ENCODE results near the gene TGM6.

TGM6 gene

GRCh38 chr20:2380601-2381000, at the start of gene TGM6:
TSS of gene TGM6 (plus strand) at chr20:2380901. CDS start at chr20:2380969, 68 bp downstream.
- no peak for DNase-seq (ENCODE audit: low spot score)

GRCh38 chr20:2331106-2331505, 49.6 kb upstream of the TGM6 start:
- DNase-seq (ENCODE audit: low spot score) = no peak

DNA sequence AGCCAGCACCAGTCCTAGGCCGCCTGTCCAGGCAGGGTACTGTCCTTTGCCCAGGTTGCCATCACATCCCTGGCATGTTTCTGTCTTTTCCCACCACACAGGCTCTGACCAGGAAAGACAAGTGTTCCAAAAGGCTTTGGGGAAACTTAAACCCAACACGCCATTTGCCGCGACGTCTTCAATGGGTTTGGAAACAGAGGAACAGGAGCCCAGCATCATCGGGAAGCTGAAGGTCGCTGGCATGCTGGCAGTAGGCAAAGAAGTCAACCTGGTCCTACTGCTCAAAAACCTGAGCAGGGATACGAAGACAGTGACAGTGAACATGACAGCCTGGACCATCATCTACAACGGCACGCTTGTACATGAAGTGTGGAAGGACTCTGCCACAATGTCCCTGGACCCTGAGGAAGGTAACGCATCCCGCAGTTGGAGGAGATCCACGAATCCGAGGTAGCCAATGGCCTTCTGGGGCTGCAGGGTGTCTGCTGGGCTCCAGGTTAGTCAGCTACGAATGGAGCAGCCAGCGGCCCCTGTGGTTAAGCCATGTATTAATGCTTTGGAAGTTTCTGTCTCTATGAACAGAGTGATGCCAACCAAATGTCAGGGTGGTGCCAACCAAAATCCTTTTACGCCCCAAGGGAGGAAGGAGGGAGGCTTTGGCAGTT, 48.7 kb upstream of the TGM6 start:
- no peak for DNase-seq (ENCODE audit: low spot score)

- no peak for DNase-seq (ENCODE audit: low spot score)
Measured at GRCh38 chr20:2332711-2333110, 48.0 kb upstream of the TGM6 start.

DNA sequence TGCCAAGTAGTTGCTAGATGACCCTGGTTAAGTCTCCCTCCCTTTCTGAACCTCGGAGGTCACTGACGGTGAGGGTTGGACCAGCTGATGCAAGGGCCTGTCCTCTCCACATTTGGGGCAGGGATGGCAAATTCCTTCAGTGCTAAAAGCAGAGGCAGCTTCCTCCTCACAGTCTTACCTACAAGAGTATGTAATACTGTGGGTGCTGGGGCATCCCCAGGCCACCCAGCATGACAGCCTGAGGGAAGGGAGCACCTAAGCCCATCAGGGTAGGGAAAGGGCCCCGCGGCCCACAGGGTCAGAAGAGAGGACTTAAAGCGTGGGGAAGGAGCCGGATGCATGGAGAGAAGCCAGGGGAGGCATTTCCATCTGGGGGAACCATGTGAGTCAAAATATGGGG, 46.9 kb upstream of the TGM6 start:
- no peak for DNase-seq (ENCODE audit: low spot score)

- no peak for DNase-seq (ENCODE audit: low spot score)
Measured at GRCh38 chr20:2335096-2335870, 45.4 kb upstream of the TGM6 start.

- no peak for DNase-seq (ENCODE audit: low spot score)
Measured at GRCh38 chr20:2336471-2336870, 44.2 kb upstream of the TGM6 start.

GRCh38 chr20:2337142-2337541, 43.6 kb upstream of the TGM6 start:
- DNase-seq (ENCODE audit: low spot score) = no peak

DNA sequence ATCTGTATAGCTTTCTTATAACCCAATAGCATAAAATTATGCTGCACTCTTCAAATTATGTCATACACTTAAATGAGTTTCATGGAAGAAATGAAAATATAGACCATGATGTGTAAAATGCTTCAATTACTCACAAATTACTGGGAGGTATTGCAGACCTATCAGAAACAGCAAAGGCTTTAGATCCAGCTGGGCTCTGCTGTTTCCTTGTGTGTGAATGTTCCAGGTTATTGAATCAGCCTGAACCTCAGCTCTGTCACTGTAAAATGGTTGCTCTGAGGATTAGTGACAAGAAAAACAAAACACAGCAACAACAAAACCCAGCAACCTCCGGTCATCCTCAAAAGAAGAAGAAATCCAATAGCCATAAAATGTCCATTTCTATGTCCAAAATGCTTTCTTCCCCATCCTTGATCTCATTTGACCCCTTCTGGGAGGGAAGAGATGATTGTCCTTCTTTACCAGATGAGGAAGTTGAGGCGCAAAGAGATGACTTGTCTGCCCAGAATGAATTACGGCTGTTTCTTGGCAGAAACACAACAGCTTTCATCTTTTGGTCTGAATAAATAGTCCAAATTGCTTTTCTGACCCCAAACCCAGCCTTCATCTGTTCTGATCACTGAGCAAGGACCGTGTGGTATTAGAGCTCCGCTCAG, 42.2 kb upstream of the TGM6 start:
- DNase-seq (ENCODE audit: low spot score) = no peak

DNA sequence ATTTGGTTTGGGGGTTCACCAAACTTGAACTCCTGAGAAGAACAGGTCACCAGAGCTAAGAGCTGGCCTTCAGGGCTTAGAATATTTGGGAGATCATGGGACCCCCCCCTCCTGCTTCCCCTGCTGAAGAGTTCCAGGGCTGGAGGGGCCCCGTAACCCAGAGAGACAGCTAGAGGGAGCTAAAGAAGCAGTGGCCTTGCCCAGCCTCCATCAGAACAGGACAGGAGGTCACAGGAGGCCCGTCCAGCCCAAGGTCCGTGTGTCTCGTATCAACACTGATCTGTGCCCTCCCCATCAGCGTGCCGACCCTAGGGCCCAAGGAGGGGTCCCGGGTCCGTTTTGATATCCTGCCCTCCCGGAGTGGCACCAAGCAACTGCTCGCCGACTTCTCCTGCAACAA, 40.6 kb upstream of the TGM6 start:
- no peak for DNase-seq (ENCODE audit: low spot score)

DNA sequence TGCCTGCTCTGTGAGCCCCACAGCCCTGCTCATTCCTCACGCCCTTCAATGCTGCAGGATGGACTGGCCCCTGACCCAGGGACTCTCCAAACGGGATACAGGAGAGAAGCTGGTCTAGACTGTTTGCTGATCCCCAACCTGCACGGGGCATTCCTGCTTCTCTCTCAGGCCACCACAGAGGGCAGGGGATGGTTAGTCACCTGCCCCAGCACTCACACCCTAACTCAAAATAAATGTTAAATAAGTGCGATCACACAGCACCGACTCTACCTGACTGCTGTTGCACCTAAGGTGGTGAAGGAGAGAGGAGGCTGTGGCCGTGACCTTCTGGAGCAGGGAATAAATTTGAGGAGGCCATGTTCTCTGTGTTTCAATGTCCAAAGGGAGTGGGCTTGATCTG, 39.9 kb upstream of the TGM6 start:
- DNase-seq (ENCODE audit: low spot score) = no peak

DNA sequence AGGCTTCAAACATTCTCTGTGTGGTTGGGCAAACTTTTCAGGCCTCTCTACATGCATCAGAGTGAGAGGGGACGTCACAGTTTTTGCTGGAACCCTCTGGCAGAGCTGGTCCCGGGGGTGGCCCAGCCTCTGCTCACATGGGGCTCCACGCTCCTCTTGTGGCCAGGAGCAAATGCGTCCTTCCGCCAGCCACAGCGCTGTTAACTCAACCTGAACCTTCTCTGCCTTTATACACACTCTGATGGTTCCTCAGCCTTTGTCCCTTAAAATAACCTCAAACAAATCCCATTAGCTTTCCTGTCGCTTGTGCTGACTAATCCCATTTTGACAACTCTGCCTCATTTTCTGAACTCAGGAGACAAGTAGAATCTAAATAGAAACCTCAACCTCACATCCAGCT, 39.4 kb upstream of the TGM6 start:
- DNase-seq (ENCODE audit: low spot score) = no peak

GRCh38 chr20:2342243-2342642, 38.5 kb upstream of the TGM6 start:
- DNase-seq (ENCODE audit: low spot score) = no peak

DNA sequence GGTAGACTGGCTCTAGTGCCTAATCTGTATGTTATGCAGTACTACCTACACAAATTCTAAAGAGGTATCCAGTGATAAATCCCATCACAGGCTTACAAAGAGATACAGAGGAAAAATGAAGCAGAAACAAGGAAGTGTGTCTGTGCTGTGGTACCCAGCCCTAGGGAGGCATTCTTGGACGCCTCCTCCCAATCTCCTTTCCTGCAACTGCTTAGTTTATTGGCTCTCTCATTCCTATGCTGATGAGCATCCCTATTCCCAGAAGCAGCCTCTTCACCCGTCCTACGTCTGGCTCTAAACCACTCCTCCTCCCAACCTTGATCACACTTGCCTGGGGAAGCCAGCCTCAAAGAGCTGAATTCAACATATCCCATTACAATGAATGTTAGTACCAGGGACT, 34.5 kb upstream of the TGM6 start:
- no peak for DNase-seq (ENCODE audit: low spot score)

- no peak for DNase-seq (ENCODE audit: low spot score)
Measured at GRCh38 chr20:2348336-2348735, 32.4 kb upstream of the TGM6 start.

- no peak for DNase-seq (ENCODE audit: low spot score)
Measured at GRCh38 chr20:2349801-2350200, 30.9 kb upstream of the TGM6 start.

- no peak for DNase-seq (ENCODE audit: low spot score)
Measured at GRCh38 chr20:2350606-2351005, 30.1 kb upstream of the TGM6 start.

DNA sequence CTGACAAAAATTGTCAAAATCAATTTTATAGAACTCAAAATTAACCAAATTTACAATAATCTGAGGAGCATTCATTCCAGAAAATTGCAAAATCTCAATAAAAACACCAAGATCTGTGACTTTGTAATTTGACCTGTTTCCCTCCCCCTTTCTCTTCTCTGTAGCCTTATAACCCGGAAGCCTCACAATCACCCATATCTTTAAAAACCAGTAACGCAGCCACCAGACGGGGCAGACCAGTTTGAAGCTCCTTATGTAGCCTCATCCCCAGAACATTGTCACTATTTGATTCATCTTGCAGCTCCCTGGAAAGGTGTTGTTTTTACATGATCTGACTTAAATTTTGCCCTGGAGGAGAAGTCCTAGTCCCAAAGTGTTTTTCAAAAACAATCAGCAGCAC, 27.5 kb upstream of the TGM6 start:
- DNase-seq (ENCODE audit: low spot score) = no peak

- DNase-seq (ENCODE audit: low spot score) = no peak
Measured at GRCh38 chr20:2357114-2357513, 23.6 kb upstream of the TGM6 start.

- DNase-seq (ENCODE audit: low spot score) = no peak
Measured at GRCh38 chr20:2358006-2358405, 22.7 kb upstream of the TGM6 start.

DNA sequence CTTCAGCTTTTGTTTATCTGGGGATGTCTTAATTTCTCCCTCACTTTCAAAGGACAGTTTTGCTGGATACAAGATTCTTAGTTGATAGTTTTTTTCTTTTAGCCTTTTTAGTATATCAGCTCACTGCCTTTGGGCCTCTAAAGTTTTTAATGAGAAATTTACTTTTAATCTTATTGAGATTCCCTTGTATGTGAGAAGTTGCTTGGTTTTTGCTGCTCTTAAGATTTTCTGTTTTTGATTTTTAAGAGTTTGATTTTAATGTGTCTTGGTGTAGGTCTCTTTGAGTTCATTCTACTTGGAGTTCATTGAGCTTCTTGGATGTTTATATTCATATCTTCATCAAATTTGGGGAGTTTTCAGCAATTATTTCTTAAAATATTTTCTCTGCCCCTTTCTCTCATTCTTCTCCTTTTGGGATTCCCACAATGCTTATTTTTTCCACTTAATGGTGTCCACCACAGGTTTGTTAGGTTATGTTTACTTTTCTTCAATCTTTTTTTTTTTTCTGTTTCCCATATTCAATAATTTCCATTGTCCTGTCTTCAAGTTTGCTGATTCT, 19.6 kb upstream of the TGM6 start:
- no peak for DNase-seq (ENCODE audit: low spot score)

DNA sequence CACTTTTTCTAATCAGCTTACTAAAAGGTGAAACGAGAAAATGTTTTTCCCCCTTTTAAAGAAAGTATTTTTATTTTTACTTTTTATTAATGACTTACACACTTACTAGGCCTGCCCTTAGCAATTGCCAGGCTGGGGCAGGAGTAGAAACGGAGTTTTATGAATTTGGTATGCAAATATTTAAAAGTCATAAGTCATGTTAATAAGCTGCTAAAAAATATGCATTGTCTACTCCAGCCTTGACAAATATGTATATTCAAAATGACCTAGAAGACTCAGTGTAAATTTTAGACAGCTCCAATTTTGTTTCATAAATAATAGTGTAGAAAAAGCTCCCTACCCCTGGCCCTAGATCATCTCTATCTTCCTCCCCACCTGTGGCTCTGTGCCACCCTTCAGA, 17.5 kb upstream of the TGM6 start:
- DNase-seq (ENCODE audit: low spot score) = no peak

- no peak for DNase-seq (ENCODE audit: low spot score)
Measured at GRCh38 chr20:2363587-2363986, 17.1 kb upstream of the TGM6 start.

All from kidney tubule cell (primary cell).